HepG2 (cell line): Measurements from ENCODE around the gene SORBS2. TPM values are rescaled to one million over a fixed set of nuclear protein-coding genes. Genes with fewer than 3 reads are reported as not detected.

Source experiments
- CENPT ChIP-seq: sonication (generic); formaldehyde crosslinking; IDR thresholded peaks from 2 replicates; pipeline ENCODE4 v1.8.0; 2022; ENCODE audit warnings: low read depth, mild to moderate bottlenecking, moderate library complexity, missing genetic modification reagents
- GLI4 ChIP-seq: sonication (generic); formaldehyde crosslinking; IDR thresholded peaks from 2 replicates; pipeline ENCODE4 v1.5.1; 2020; ENCODE audit warnings: missing genetic modification reagents, mild to moderate bottlenecking, moderate library complexity, borderline replicate concordance
- JUND ChIP-seq: sonication (generic); formaldehyde crosslinking; IDR thresholded peaks from 2 replicates; pipeline ENCODE4 v1.8.0; 2022; ENCODE audit warnings: mild to moderate bottlenecking, missing genetic modification reagents
- KDM1A ChIP-seq: IDR thresholded peaks from 2 replicates; pipeline ENCODE4 v1.6.1; 2016; ENCODE audit warnings: missing compliant biosample characterization
- KLF13 ChIP-seq: sonication (generic); formaldehyde crosslinking; IDR thresholded peaks from 2 replicates; pipeline ENCODE4 v1.4.0; 2020; ENCODE audit warnings: mild to moderate bottlenecking, missing genetic modification reagents
- NBN ChIP-seq: fragments of 450-650 bp; conservative IDR thresholded peaks from 2 replicates; pipeline ENCODE4 v1.6.1; 2017
- NFYB ChIP-seq: sonication (generic); formaldehyde crosslinking; IDR thresholded peaks from 2 replicates; pipeline ENCODE4 v1.4.0; 2020; ENCODE audit warnings: missing genetic modification reagents
- PPARG ChIP-seq: conservative IDR thresholded peaks from 2 replicates; pipeline ENCODE4 v1.6.1; 2016; ENCODE audit warnings: missing biosample characterization, missing genetic modification reagents
- RAD21 ChIP-seq: fragments of 450-650 bp; formaldehyde crosslinking; IDR thresholded peaks from 2 replicates; pipeline ENCODE4 v1.5.0; 2020; ENCODE audit warnings: mild to moderate bottlenecking
- RFX3 ChIP-seq: IDR thresholded peaks from 2 replicates; pipeline ENCODE4 v1.6.1; 2016; ENCODE audit warnings: missing biosample characterization, missing genetic modification reagents
- SIN3B ChIP-seq: fragments of 150-350 bp; IDR thresholded peaks from 2 replicates; pipeline ENCODE4 v1.6.1; 2014; ENCODE audit warnings: low read length
- SMAD1 ChIP-seq: sonication (generic); formaldehyde crosslinking; IDR thresholded peaks from 2 replicates; pipeline ENCODE4 v1.4.0; 2020; ENCODE audit warnings: missing genetic modification reagents, low read depth, mild to moderate bottlenecking, borderline replicate concordance
- TCF7 ChIP-seq: sonication (generic); IDR thresholded peaks from 2 replicates; pipeline ENCODE4 v1.6.1; 2016; ENCODE audit warnings: antibody characterized with exemption, low read depth
- ZNF10 ChIP-seq: sonication (generic); formaldehyde crosslinking; IDR thresholded peaks from 2 replicates; pipeline ENCODE4 v1.4.0; 2020; ENCODE audit warnings: mild to moderate bottlenecking, low read depth, missing genetic modification reagents, borderline replicate concordance
- ZNF121 ChIP-seq: sonication (generic); formaldehyde crosslinking; IDR thresholded peaks from 2 replicates; pipeline ENCODE4 v1.5.0; 2020; ENCODE audit warnings: mild to moderate bottlenecking, missing genetic modification reagents
- ZNF333 ChIP-seq: sonication (generic); formaldehyde crosslinking; IDR thresholded peaks from 2 replicates; pipeline ENCODE4 v1.4.0; 2020; ENCODE audit warnings: mild to moderate bottlenecking, missing genetic modification reagents, borderline replicate concordance
- ZNF383 ChIP-seq: sonication (generic); formaldehyde crosslinking; IDR thresholded peaks from 2 replicates; pipeline ENCODE4 v1.4.0; 2020; ENCODE audit warnings: missing genetic modification reagents, mild to moderate bottlenecking, borderline replicate concordance
- ZNF75D ChIP-seq: sonication (generic); formaldehyde crosslinking; IDR thresholded peaks from 2 replicates; pipeline ENCODE4 v1.8.1; 2023; ENCODE audit warnings: missing genetic modification reagents, mild to moderate bottlenecking, borderline replicate concordance
- ZNF781 ChIP-seq: sonication (generic); formaldehyde crosslinking; IDR thresholded peaks from 2 replicates; pipeline ENCODE4 v1.5.1; 2020; ENCODE audit warnings: borderline replicate concordance, mild to moderate bottlenecking, missing genetic modification reagents; ENCODE audit errors: not compliant biosample characterization
- polyA plus RNA-seq, 8 experiments: library from polyadenylated mRNA; depleted of rRNA in 3 of 8; stranded (reverse) in 7 of 8; unstranded in 1 of 8; fragments of >200 nt; fragmentation: Illumina TruSeq in 4 of 8; extraction: Trizol in 4 of 8; gene quantifications; 2 replicates each; pipeline versions ENCODE4 v1.2.1 to v1.2.3, GENCODE V29; 2011 to 2016; ENCODE audit warnings: low read depth in 4 of 8, missing spikeins in 1 of 8, mixed read lengths in 1 of 8; ENCODE audit not compliant: insufficient read depth in 1 of 8
- total RNA-seq, 5 experiments: library from RNA; depleted of rRNA; stranded (reverse); fragments of >200 nt; fragmentation: Illumina TruSeq; extraction: Trizol; gene quantifications; 2 replicates each; pipeline ENCODE4 v1.2.3, GENCODE V29; 2016; ENCODE audit warnings: low read depth in 1 of 5
- TF ChIP-seq, protein P1 (sequence below): sonication (generic); formaldehyde crosslinking; IDR thresholded peaks from 2 replicates; pipeline ENCODE4 v1.5.0; 2020; ENCODE audit warnings: mild to moderate bottlenecking, missing genetic modification reagents
- TF ChIP-seq, protein P2 (sequence below): sonication (generic); formaldehyde crosslinking; IDR thresholded peaks from 2 replicates; pipeline ENCODE4 v1.8.1; 2023; ENCODE audit warnings: mild to moderate bottlenecking, missing genetic modification reagents
- TF ChIP-seq, protein P3 (sequence below): sonication (generic); formaldehyde crosslinking; IDR thresholded peaks from 2 replicates; pipeline ENCODE4 v1.4.0; 2020; ENCODE audit warnings: missing genetic modification reagents, borderline replicate concordance
- TF ChIP-seq, protein P4 (sequence below): sonication (generic); formaldehyde crosslinking; IDR thresholded peaks from 2 replicates; pipeline ENCODE4 v1.5.0; 2020; ENCODE audit warnings: mild to moderate bottlenecking, low read depth, missing genetic modification reagents, borderline replicate concordance

SORBS2 gene
- total and polyA plus RNA-seq, 2 of the 13 experiments (the other 11 are each of a cell fraction or from before 2014, with no cell fraction given), result 25.0 to 80.5 TPM

DNA sequence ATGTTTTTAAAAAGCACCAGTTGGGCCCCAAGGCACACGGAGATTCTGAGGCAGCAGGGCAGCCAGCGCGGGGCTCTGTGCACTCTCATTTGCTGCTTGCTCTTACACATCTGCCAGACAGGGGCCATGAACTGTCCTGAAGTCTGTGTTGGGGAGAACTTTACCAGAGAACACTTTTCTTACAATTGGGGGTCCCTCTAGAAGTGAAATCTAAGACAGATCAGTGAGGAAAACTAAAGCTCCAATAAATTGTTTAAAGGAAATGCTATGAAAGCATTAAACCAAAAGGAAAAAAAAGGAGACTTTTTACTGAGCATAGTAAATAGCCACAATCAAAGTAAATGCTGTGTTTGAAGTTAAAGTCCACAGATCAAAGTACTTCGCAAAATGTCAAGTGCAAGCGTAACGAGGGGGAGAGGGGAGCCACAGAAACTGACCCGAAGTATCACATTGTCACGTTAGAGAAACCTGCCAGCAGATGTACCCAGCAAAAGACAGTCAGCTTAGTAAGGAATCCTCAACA lies 37.8 kb downstream of the SORBS2 start (continued):
- TF ChIP-seq RAD21 (CRISPR knock-in tag) (no peak; the same call in 1 of the 2 replicates), GLI4 (CRISPR knock-in tag) (no peak), ZNF383 (CRISPR knock-in tag) (no peak), CENPT (CRISPR knock-in tag) (no peak), KDM1A (no peak), PPARG (peak; percentile 62; the same call in 1 of the 2 replicates), ZNF781 (CRISPR knock-in tag) (no peak), SIN3B (no peak), NBN (no peak), SMAD1 (CRISPR knock-in tag) (no peak), ZNF10 (no peak), TCF7 (peak; percentile 94), ZNF75D (CRISPR knock-in tag) (no peak), ZNF333 (no peak), ZNF121 (CRISPR knock-in tag) (no peak), JUND (CRISPR knock-in tag) (no peak), NFYB (no peak), KLF13 (CRISPR knock-in tag) (no peak), RFX3 (no peak)
- TF ChIP-seq, protein P1, sequence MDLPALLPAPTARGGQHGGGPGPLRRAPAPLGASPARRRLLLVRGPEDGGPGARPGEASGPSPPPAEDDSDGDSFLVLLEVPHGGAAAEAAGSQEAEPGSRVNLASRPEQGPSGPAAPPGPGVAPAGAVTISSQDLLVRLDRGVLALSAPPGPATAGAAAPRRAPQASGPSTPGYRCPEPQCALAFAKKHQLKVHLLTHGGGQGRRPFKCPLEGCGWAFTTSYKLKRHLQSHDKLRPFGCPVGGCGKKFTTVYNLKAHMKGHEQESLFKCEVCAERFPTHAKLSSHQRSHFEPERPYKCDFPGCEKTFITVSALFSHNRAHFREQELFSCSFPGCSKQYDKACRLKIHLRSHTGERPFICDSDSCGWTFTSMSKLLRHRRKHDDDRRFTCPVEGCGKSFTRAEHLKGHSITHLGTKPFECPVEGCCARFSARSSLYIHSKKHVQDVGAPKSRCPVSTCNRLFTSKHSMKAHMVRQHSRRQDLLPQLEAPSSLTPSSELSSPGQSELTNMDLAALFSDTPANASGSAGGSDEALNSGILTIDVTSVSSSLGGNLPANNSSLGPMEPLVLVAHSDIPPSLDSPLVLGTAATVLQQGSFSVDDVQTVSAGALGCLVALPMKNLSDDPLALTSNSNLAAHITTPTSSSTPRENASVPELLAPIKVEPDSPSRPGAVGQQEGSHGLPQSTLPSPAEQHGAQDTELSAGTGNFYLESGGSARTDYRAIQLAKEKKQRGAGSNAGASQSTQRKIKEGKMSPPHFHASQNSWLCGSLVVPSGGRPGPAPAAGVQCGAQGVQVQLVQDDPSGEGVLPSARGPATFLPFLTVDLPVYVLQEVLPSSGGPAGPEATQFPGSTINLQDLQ, result no peak
- TF ChIP-seq, protein P2, sequence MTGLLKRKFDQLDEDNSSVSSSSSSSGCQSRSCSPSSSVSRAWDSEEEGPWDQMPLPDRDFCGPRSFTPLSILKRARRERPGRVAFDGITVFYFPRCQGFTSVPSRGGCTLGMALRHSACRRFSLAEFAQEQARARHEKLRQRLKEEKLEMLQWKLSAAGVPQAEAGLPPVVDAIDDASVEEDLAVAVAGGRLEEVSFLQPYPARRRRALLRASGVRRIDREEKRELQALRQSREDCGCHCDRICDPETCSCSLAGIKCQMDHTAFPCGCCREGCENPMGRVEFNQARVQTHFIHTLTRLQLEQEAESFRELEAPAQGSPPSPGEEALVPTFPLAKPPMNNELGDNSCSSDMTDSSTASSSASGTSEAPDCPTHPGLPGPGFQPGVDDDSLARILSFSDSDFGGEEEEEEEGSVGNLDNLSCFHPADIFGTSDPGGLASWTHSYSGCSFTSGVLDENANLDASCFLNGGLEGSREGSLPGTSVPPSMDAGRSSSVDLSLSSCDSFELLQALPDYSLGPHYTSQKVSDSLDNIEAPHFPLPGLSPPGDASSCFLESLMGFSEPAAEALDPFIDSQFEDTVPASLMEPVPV (CRISPR knock-in tag), result no peak
- TF ChIP-seq, protein P3, sequence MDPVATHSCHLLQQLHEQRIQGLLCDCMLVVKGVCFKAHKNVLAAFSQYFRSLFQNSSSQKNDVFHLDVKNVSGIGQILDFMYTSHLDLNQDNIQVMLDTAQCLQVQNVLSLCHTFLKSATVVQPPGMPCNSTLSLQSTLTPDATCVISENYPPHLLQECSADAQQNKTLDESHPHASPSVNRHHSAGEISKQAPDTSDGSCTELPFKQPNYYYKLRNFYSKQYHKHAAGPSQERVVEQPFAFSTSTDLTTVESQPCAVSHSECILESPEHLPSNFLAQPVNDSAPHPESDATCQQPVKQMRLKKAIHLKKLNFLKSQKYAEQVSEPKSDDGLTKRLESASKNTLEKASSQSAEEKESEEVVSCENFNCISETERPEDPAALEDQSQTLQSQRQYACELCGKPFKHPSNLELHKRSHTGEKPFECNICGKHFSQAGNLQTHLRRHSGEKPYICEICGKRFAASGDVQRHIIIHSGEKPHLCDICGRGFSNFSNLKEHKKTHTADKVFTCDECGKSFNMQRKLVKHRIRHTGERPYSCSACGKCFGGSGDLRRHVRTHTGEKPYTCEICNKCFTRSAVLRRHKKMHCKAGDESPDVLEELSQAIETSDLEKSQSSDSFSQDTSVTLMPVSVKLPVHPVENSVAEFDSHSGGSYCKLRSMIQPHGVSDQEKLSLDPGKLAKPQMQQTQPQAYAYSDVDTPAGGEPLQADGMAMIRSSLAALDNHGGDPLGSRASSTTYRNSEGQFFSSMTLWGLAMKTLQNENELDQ (CRISPR knock-in tag), result no peak
- TF ChIP-seq, protein P4, sequence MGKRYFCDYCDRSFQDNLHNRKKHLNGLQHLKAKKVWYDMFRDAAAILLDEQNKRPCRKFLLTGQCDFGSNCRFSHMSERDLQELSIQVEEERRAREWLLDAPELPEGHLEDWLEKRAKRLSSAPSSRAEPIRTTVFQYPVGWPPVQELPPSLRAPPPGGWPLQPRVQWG (CRISPR knock-in tag), result no peak
